IgD-negative memory B cell (primary cell): ENCODE data around the gene POLR1C. TPM values are rescaled to one million over a fixed set of nuclear protein-coding genes. Genes with fewer than 3 reads are reported as not detected.
"Not testable (repeated sequence)": the region's sequence is repeated elsewhere in the genome, so short reads cannot be mapped to it uniquely, and the experiment has no call there.

ENCODE experiments used
- H3K27ac Mint-ChIP-seq, 3 donors: one replicate each; pipeline ENCODE4 v1.8.0; 2020 to 2022; ENCODE audit warnings: mild to moderate bottlenecking in 3 of 3, mixed read lengths in 3 of 3, moderate library complexity in 1 of 3
- H3K27me3 Mint-ChIP-seq: one replicate; pipeline ENCODE4 v1.8.0; 2021; ENCODE audit warnings: mixed read lengths
- H3K36me3 Mint-ChIP-seq: one replicate; pipeline ENCODE4 v1.8.0; 2020; ENCODE audit warnings: mild to moderate bottlenecking, mixed read lengths
- H3K4me1 Mint-ChIP-seq, 3 donors: one replicate each; pipeline ENCODE4 v1.8.0; 2020 to 2022; ENCODE audit warnings: mixed read lengths in 3 of 3, mild to moderate bottlenecking in 1 of 3
- H3K4me3 Mint-ChIP-seq, 4 donors: one replicate each; pipeline ENCODE4 v1.8.0; 2020 to 2022; ENCODE audit warnings: mild to moderate bottlenecking in 4 of 4, mixed read lengths in 4 of 4, moderate library complexity in 3 of 4
- H3K9me3 Mint-ChIP-seq, 3 donors: one replicate each; pipeline ENCODE4 v1.8.0; 2020 to 2021; ENCODE audit warnings: mixed read lengths in 3 of 3, mild to moderate bottlenecking in 1 of 3
- polyA plus RNA-seq: library from polyadenylated mRNA; unstranded; fragments of 300-500 nt; fragmentation: Illumina TruSeq; gene quantifications from one replicate; pipeline ENCODE4 v1.2.3, GENCODE V29; 2021

Gene POLR1C
- polyA plus RNA-seq, 1 donor from 2014 or later, result 19.6 TPM

DNA sequence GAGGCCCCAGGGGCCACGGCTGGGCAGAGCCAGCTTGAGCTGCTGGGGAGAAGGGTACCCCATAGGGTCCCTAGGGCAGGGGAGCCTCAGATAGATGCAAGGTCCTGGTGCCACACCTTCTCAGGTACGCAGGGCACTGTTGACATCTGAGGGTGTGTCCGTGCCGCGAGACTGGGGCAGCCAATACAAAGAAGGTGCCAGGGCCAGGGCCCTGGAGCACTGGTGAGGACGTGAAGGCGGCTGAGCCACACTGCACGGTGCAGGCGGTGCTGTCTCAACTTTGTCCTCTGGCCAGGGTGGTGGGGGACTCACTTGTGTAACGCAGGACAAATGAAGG is 6.1 kb upstream of the POLR1C start:
- peaks cover 0 to 2% (median 0%) of the 10 kb centered on the region in 3 donors for H3K9me3 Mint-ChIP-seq
- H3K36me3 Mint-ChIP-seq, result peaks cover 4% of the 10 kb centered on the region
- H3K27me3 Mint-ChIP-seq, result peaks cover 13% of the 10 kb centered on the region
- peaks cover 11 to 34% (median 27%) of the 10 kb centered on the region in 3 donors for H3K4me1 Mint-ChIP-seq
- peak overlapping the region; percentile 63 to 92 (median 84) for H3K4me3 Mint-ChIP-seq
- peak overlapping the region in 1 of 3 donors; percentile 63 for H3K27ac Mint-ChIP-seq

DNA sequence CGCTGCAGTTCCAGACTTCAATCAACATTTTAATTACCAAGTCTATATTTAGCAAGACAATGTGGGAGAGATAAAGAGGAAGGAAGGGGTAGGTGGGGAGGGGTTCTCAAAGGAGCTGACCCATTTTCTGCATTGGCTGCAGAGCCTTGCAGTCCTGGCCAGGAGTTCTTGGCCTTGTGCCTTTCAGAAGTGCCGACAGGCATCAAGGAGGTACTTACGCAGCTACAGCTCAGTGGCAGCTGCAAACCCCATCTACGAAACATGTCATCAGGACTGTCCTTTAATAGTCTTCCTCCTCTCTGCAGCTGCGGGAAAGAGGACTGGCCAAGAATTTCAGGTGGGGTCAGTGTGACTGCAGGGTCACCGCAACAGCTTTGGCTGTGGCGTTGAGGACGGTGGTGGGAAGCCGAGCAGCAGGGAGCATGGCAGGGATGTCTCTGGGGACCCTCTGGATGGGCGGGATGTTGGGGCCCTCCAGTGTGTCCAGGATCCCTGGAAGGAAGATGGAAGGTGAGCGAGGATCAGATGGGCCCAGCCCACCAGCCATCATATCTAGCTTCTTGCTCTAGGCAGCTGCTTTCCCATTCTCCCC is 5.0 kb upstream of the POLR1C start:
- H3K4me3 Mint-ChIP-seq, result peak overlapping the region in 1 of 4 donors; percentile 81
- H3K36me3 Mint-ChIP-seq, result peaks cover 6% of the 10 kb centered on the region
- peak overlapping the region in 1 of 3 donors; percentile 52 for H3K27ac Mint-ChIP-seq
- H3K9me3 Mint-ChIP-seq, result peaks cover 0 to 2% (median 0%) of the 10 kb centered on the region in 3 donors
- peaks cover 17 to 38% (median 31%) of the 10 kb centered on the region in 3 donors for H3K4me1 Mint-ChIP-seq
- H3K27me3 Mint-ChIP-seq, result peaks cover 13% of the 10 kb centered on the region

DNA sequence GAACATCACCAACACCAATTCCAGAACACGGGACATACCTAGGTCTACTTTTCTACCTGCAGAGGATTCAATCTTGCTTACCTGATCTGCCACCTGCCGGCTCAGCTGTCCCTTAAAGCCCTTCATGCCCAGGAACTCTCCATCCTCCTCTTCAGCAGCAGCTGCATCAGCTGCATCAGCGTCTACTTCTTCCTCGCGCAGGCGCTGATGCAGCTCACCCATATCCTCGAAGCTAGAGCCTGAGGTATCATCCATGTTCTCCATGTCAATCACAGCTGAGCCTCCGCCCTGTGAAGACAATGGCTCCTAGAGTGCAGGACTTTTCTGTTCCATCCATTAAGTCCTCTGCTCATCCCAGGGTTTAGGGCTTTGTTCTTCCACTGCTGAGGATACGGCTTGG is 1.1 kb upstream of the POLR1C start:
- peaks cover 6% of the 10 kb centered on the region for H3K36me3 Mint-ChIP-seq
- H3K27me3 Mint-ChIP-seq, result no peaks in the 10 kb centered on the region
- no peaks in the 10 kb centered on the region for H3K9me3 Mint-ChIP-seq
- no peak overlapping the region for H3K27ac Mint-ChIP-seq
- H3K4me3 Mint-ChIP-seq, result no peak overlapping the region
- peaks cover 10 to 29% (median 26%) of the 10 kb centered on the region in 3 donors for H3K4me1 Mint-ChIP-seq

DNA sequence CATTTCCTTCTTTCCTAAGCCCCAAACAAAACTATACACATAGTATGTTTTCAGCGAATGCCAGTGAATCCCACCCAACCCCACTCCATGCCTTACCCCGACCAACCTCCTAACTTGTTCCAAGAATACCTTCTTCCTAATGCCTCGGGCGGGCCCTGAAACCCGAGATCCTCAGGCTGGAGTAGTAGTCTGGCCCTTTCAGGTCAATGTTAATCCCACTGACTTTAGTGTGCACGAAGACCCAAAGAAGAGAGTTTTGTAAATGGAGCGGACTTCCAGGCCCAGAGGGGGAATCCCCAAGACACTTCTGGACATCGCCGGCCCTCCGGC is 557 bp upstream of the POLR1C start:
- peaks cover 6% of the 10 kb centered on the region for H3K36me3 Mint-ChIP-seq
- H3K27ac Mint-ChIP-seq, result no peak overlapping the region
- no peak overlapping the region for H3K4me3 Mint-ChIP-seq
- no peaks in the 10 kb centered on the region for H3K9me3 Mint-ChIP-seq
- H3K27me3 Mint-ChIP-seq, result no peaks in the 10 kb centered on the region
- peaks cover 10 to 29% (median 26%) of the 10 kb centered on the region in 3 donors for H3K4me1 Mint-ChIP-seq

DNA sequence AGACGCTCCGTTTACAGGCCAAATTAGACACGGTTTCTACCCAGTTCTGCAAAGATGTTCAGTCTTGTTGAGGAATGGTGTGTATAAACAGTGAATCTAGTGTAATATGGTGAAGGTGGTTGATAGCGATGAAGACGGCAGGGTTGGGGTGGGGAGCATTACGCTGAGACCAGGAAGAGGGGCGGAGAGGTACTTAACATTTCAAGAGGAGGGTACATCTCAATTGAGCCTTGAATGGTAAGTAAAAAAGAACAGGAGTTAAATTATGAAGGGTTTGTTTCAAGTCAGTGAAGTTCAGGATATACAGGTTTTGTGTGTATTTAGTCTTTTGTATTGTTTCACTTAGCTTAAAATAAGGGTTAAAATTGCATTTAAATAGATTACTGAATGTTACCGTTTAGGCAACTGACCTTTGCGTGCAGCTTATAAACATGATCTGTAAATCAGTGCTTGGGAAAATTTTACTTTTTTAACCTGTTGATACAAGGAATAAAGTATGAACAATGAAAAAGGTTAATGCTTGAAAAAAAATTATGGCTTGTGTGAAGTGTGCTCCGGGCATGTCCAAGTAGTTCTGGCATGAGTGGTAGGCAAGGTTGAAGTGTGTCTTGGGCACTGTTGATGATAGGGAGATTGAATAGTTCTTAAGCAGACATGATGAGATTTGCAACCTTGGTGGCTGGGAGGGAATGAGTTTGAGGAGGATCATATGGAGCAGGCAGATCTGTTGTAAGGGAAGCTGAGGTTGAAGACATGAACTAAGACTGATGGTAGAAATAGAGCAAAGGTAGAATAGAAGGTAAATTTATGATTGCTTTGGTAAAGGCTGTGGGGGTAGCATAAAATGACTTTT is 842 bp downstream of the POLR1C start:
- H3K9me3 Mint-ChIP-seq, result no peaks in the 10 kb centered on the region
- no peaks in the 10 kb centered on the region for H3K27me3 Mint-ChIP-seq
- H3K27ac Mint-ChIP-seq, result no peak overlapping the region
- H3K4me3 Mint-ChIP-seq, result no peak overlapping the region
- H3K36me3 Mint-ChIP-seq, result peaks cover 6% of the 10 kb centered on the region
- peaks cover 6 to 24% (median 23%) of the 10 kb centered on the region in 3 donors for H3K4me1 Mint-ChIP-seq

DNA sequence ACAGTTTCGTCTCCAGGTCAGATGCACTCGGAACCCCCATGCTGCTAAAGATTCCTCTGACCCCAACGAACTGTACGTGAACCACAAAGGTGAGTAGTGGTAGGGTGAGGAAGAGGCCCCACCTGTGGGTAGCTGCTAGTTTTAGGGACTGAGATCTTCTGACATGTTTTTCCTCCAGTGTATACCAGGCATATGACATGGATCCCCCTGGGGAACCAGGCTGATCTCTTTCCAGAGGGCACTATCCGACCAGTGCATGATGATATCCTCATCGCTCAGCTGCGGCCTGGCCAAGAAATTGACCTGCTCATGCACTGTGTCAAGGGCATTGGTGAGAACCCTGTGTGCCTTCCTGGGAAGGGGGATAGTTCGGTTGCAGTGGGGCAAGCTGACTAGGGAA is 3.2 kb downstream of the POLR1C start:
- Mint-ChIP-seq H3K27ac (no peak overlapping the region), H3K4me3 (no peak overlapping the region), H3K36me3 (peaks cover 5% of the 10 kb centered on the region), H3K4me1 (peaks cover 6 to 13% (median 13%) of the 10 kb centered on the region in 3 donors), H3K27me3 (no peaks in the 10 kb centered on the region), H3K9me3 (no peaks in the 10 kb centered on the region)

DNA sequence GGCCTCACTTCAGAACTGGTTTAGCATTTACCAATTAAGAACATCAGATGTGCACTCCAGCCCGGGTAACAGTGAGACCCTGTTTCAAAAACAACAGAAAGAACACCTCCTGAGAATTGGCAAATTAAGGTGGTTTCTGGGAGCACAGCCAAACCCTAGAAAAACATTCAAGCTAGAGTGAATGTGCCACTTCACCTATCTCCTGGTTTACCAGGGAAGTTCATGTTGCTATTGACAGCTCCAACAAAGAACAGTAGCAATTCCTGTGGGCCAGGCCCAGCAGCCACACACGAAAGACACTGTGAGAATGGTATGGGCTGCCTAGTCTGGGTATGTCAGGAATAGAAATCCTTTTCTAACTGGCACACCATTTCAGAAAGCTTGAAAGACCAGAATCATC is 4.9 kb downstream of the POLR1C start:
- Mint-ChIP-seq H3K27me3 (no peaks in the 10 kb centered on the region), H3K4me1 (no peaks in the 10 kb centered on the region), H3K9me3 (no peaks in the 10 kb centered on the region), H3K4me3 (no peak overlapping the region), H3K36me3 (peaks cover 3% of the 10 kb centered on the region), H3K27ac (no peak overlapping the region)

DNA sequence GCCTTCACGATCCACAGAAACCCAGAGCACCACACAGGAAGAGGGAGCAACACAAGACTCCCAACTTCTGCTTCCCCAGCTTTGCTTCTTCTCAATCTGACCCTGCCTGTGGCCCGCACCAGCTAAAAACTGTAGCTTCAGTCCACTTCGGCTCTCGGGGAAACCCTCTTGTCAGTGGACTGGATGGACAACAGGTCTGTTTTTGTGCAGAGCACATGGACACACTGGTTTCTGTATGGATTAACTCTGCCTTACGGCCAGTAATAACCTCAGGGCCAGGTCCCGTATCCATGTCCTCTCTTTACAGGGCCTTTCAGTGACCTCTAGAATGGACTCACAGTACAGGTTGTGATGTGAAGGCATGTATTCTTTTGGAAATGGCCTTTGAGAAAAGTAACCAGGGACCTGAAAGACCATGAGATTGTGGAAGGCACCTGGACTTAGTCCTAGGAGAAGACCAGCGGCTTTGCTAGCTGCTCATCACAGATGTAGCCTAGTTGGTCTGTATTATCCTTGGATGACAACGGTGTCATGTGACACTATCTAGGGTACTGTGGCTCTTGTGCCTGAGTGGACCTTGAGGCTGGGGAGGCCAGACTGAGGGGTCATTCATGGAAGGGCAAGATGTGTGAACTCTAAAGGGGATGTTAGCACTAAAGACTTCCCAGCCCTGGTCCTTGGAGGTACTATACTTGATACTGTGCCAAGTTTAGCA is 5.8 kb downstream of the POLR1C start:
- no peaks in the 10 kb centered on the region for H3K27me3 Mint-ChIP-seq
- peaks cover 3% of the 10 kb centered on the region for H3K36me3 Mint-ChIP-seq
- no peaks in the 10 kb centered on the region for H3K9me3 Mint-ChIP-seq
- H3K4me3 Mint-ChIP-seq, result peak overlapping the region in 1 of 4 donors; percentile 20
- no peaks in the 10 kb centered on the region for H3K4me1 Mint-ChIP-seq
- no peak overlapping the region for H3K27ac Mint-ChIP-seq

DNA sequence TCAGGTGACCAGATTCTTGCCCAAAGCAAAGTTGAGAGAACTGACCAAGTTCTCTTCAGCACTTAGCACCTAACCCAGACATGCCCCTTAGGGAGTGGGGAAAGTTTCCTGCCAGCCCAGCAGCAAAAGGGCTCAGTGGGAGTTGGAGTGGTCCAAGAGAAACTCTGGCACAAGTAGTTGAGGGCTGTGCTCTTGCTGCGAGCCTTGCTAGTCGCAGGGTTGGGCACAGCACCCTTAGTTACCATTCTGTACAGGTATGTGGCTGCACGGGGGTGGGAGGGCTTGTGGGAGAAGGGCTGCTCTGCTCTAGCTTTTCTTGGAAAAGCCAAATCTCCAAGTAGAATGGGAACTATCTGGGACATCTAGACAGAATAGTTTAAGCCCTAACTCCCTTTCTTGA is 6.4 kb downstream of the POLR1C start:
- Mint-ChIP-seq H3K9me3 (no peaks in the 10 kb centered on the region), H3K27me3 (no peaks in the 10 kb centered on the region), H3K4me1 (no peaks in the 10 kb centered on the region), H3K36me3 (peaks cover 3% of the 10 kb centered on the region), H3K4me3 (no peak overlapping the region), H3K27ac (no peak overlapping the region)

DNA sequence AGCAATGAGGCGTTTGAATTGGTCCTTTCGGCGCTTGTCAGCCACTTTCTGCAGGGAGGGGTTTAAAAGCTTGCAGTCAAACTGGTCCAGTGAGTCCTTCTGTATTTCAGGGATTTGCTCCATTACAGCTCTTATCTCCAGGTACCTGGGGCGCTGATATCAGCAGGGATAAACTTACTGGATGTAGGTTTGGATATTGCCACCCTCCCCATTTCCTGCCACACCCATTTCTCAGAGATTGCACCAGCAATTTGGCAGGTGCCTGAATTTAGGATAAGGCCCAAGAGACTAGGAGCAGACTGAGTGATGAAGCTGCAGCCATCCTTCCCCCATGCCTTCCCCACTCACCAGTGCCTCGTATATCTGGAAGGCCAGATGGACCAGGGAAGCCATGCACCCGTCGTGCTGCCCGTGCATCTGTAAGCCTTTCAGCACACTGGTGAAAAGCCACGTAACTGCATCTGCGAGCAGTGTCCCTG is 7.6 kb downstream of the POLR1C start:
- no peaks in the 10 kb centered on the region for H3K4me1 Mint-ChIP-seq
- H3K4me3 Mint-ChIP-seq, result no peak overlapping the region
- peaks cover 3% of the 10 kb centered on the region for H3K36me3 Mint-ChIP-seq
- no peaks in the 10 kb centered on the region for H3K27me3 Mint-ChIP-seq
- H3K9me3 Mint-ChIP-seq, result no peaks in the 10 kb centered on the region
- no peak overlapping the region for H3K27ac Mint-ChIP-seq

DNA sequence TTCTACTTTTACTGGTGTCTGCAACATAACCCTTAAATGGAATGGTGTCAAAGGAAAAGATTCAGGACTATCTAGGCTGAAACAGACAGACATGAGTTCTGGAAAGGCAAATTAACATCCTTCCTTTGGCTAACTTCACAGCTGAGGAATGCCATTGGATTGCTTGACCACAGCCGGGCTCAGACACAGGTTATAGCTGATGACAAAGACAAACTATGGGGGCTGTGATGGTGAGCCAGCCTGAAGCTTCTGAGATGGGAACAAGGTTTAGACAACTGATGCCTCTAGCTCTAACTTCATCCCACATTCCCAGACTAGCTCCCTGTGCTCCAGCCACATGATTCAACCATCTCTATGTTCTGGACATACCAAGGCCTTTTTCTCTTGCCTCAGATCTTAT is 15.3 kb downstream of the POLR1C start:
- H3K36me3 Mint-ChIP-seq, result peaks cover 2% of the 10 kb centered on the region
- H3K9me3 Mint-ChIP-seq, result no peaks in the 10 kb centered on the region
- no peaks in the 10 kb centered on the region for H3K4me1 Mint-ChIP-seq
- H3K27ac Mint-ChIP-seq, result no peak overlapping the region
- H3K27me3 Mint-ChIP-seq, result no peaks in the 10 kb centered on the region
- no peak overlapping the region for H3K4me3 Mint-ChIP-seq

DNA sequence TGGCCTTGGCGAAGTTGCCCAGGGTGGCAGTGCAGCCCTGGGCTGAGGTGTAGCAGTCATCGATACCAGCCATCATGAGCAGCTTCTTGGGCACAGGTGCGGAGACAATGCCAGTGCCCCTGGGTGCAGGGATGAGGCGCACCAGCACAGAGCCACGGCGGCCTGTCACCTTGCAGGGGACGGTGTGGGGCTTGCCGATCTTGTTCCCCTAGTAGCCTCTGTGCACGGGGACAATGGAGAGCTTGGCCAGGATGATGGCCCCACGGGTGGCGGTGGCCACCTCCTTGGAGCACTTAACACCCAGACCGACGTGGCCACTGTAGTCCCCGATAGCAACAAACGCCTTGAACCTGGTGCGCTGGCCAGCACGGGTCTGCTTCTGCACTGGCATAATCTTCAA is 22.1 kb downstream of the POLR1C start:
- H3K4me1 Mint-ChIP-seq, result not testable (repeated sequence)

DNA sequence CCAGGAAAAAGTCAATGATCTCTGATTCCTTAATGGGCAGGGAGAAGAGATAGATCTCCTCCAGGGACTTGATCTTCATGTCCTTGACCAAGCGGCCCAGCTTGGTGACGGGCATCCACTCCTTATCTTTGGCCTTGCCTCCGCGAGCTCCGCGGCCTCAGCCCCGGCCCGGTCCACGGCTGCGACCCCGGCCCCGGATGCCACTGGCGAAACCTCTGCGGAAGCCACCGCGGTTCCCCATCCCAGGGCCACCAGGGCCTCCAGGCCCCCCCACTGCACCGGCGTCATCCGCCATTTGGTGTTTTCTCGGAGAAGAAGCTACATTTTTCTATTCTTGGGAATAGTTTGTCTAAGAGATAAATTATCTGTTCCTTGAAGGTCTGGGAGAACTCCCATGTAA is 22.5 kb downstream of the POLR1C start:
- not testable (repeated sequence) for H3K27me3 Mint-ChIP-seq, H3K4me3 Mint-ChIP-seq, H3K4me1 Mint-ChIP-seq, H3K27ac Mint-ChIP-seq, H3K9me3 Mint-ChIP-seq
- peaks cover 10% of the 10 kb centered on the region for H3K36me3 Mint-ChIP-seq

More for the DNA sequence above, 22.1 kb downstream of the POLR1C start:
- H3K9me3 Mint-ChIP-seq, H3K27me3 Mint-ChIP-seq, H3K27ac Mint-ChIP-seq, H3K4me3 Mint-ChIP-seq: not testable (repeated sequence)
- peaks cover 10% of the 10 kb centered on the region for H3K36me3 Mint-ChIP-seq

DNA sequence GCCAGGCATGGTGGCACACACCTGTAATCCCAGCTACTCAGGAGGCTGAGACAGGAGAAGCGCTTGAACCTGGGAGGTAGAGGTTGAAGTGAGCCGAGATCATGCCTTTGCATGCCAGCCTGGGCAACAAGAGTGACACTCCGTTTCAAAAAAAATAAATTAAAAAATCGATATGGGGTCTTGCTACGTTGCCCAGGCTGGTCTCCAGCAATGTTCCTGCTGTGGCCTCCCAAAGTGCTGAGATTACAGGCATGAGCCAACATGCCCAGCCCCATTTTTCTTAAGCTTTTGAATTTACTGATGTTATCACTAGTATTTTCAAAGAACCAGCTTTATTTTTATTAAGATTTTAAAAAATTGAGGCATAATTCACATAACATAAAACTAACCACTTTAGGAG is 23.6 kb downstream of the POLR1C start:
- no peaks in the 10 kb centered on the region for H3K9me3 Mint-ChIP-seq
- no peaks in the 10 kb centered on the region for H3K27me3 Mint-ChIP-seq
- H3K27ac Mint-ChIP-seq, result no peak overlapping the region
- peaks cover 10% of the 10 kb centered on the region for H3K36me3 Mint-ChIP-seq
- H3K4me3 Mint-ChIP-seq, result no peak overlapping the region
- peaks cover 0 to 4% (median 2%) of the 10 kb centered on the region in 3 donors for H3K4me1 Mint-ChIP-seq

DNA sequence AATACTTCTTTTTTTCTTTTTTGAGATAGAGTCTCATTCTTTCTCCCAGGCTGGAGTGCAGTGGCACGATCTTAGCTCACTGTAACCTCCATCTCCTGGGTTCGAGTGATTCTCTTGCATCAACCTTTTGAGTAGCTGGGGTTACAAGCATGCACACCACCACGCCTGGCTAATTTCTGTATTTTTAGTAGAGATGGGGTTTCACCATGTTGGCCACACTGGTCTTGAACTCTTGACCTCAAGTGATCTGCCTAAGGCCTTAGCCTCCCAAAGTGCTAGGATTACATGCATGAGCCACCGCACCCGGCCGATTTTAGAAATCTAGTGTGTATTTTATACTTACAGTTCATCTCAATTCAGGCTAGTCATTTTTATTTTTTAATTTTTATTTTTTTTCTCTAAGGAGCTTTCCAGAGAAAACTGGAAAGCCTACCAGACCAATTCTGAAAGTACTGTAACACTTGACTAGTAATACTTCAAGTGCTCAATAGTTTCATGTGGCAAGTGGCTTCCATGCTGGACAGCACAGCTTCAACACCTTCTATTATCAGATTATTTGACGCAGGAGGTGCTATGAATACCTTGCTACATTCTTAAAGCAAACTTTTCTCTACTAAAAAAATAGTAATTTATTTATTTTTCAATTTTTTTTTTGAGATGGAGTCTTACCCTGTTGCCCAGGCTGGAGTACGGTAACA is 25.0 kb downstream of the POLR1C start:
- Mint-ChIP-seq H3K36me3 (peaks cover 8% of the 10 kb centered on the region), H3K27ac (no peak overlapping the region), H3K4me3 (no peak overlapping the region), H3K4me1 (peaks cover 0 to 4% (median 2%) of the 10 kb centered on the region in 3 donors), H3K27me3 (no peaks in the 10 kb centered on the region), H3K9me3 (no peaks in the 10 kb centered on the region)
